ENCODE measurements around the gene NRG3. TPM values are rescaled to one million over a fixed set of nuclear protein-coding genes. Genes with fewer than 3 reads are reported as not detected.

The NRG3 gene
- total RNA-seq, 1 donor from 2014 or later: not detected

DNA sequence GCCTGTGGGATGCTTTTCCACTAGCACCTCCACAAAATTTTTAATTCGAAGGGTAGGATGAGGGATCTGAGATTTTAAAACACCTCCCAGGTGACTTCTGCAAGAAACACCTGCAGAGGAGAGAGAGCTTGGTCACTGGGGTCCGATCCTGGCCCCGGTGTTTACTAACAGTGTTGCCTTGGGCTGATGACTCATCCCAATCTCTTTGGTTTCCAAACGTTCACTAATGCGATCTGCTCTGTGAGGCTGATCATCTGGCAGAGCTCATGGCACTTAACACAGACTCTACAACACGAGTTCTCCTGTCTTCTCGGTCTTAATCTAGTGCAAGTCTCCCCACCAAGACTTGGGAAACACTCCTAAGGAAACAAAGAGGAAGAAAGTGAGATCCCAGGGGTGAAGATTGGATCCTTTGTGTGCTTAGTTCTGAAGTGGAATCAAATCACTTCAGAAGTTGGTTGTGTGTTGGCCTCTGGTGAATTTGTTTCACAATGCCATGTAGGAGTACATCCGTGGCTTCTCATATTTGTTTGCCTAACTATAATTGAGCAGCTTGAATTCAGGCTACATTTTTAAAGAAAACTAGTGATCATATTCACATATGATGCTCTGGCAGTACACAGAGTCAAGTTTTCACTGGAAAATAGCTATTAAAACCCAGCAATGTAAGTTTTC is 407.9 kb downstream of the NRG3 start:
- no peaks in the 10 kb centered on the region for H3K36me3 Mint-ChIP-seq (ENCODE audit: low read depth)
- TF ChIP-seq, protein P1, sequence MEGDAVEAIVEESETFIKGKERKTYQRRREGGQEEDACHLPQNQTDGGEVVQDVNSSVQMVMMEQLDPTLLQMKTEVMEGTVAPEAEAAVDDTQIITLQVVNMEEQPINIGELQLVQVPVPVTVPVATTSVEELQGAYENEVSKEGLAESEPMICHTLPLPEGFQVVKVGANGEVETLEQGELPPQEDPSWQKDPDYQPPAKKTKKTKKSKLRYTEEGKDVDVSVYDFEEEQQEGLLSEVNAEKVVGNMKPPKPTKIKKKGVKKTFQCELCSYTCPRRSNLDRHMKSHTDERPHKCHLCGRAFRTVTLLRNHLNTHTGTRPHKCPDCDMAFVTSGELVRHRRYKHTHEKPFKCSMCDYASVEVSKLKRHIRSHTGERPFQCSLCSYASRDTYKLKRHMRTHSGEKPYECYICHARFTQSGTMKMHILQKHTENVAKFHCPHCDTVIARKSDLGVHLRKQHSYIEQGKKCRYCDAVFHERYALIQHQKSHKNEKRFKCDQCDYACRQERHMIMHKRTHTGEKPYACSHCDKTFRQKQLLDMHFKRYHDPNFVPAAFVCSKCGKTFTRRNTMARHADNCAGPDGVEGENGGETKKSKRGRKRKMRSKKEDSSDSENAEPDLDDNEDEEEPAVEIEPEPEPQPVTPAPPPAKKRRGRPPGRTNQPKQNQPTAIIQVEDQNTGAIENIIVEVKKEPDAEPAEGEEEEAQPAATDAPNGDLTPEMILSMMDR (IDR thresholded peaks at IDR 0.05): no peak
- H3K9me3 Mint-ChIP-seq (ENCODE audit: low read depth): peaks cover 2% of the 10 kb centered on the region
- H3K4me1 Mint-ChIP-seq (ENCODE audit: low read depth): no peaks in the 10 kb centered on the region
- no peak for DNase-seq (ENCODE audit: low spot score)
- no peak overlapping the region for H3K4me3 Mint-ChIP-seq (ENCODE audit: unreplicated experiment)
- H3K27me3 Mint-ChIP-seq (ENCODE audit: low read depth): no peaks in the 10 kb centered on the region
- no peak overlapping the region for H3K27ac Mint-ChIP-seq (ENCODE audit: unreplicated experiment)

- Mint-ChIP-seq H3K27me3 (ENCODE audit: low read depth) (no peaks in the 10 kb centered on the region), H3K27ac (ENCODE audit: unreplicated experiment) (no peak overlapping the region), H3K4me3 (ENCODE audit: unreplicated experiment) (no peak overlapping the region), H3K36me3 (ENCODE audit: low read depth) (no peaks in the 10 kb centered on the region), H3K9me3 (ENCODE audit: low read depth) (peaks cover 2% of the 10 kb centered on the region), H3K4me1 (ENCODE audit: low read depth) (no peaks in the 10 kb centered on the region)
- TF ChIP-seq, protein P1 (IDR thresholded peaks at IDR 0.05): no peak
- DNase-seq (ENCODE audit: low spot score): no peak
Observed at GRCh38 chr10:82284180-82284579, 409.2 kb downstream of the NRG3 start.

DNA sequence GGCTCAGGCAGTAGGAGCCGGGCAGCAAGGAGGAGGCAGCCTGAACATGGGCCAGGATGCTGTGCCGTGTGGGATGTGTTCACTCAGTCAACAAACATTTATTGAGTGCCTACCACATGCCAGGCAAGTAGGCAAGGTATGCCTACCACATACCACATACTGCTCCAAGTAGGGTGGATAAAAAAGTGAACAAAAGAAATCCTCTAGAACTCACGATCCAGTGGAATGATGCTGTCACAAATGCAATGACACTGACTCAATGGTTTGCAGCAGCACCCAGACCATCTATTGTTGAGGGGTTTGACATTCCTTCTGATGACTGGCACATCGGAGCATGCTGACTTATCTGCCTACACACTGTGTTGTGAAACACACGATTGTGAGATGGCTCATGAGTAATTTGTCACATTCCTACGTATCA is 413.5 kb downstream of the NRG3 start:
- Mint-ChIP-seq H3K27ac (ENCODE audit: unreplicated experiment) (no peak overlapping the region), H3K27me3 (ENCODE audit: low read depth) (no peaks in the 10 kb centered on the region), H3K4me3 (ENCODE audit: unreplicated experiment) (no peak overlapping the region), H3K36me3 (ENCODE audit: low read depth) (no peaks in the 10 kb centered on the region), H3K4me1 (ENCODE audit: low read depth) (no peaks in the 10 kb centered on the region), H3K9me3 (ENCODE audit: low read depth) (peaks cover 7% of the 10 kb centered on the region)
- no peak for DNase-seq (ENCODE audit: low spot score)
- TF ChIP-seq, protein P1 (IDR thresholded peaks at IDR 0.05): no peak

DNA sequence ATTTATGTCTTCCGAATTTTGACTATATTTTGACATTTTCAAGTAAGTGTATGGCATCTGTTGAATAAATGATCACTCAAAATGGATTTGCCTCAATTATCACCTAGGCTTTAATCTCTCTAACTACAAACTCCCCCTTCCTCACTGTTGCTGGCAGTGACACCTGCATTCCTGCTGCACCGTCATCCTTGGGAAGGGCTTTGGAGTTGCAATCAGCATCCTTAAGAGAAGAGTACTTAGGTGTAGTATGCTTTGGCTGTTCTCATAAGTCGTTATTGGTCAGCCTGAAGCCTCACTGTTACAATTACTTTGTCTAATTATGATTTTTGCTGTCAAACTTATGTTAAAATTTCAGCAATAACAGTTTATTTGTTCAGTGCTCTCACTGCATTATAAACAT is 415.0 kb downstream of the NRG3 start:
- Mint-ChIP-seq H3K4me3 (ENCODE audit: unreplicated experiment) (no peak overlapping the region), H3K27me3 (ENCODE audit: low read depth) (no peaks in the 10 kb centered on the region), H3K4me1 (ENCODE audit: low read depth) (no peaks in the 10 kb centered on the region), H3K27ac (ENCODE audit: unreplicated experiment) (no peak overlapping the region), H3K9me3 (ENCODE audit: low read depth) (peaks cover 7% of the 10 kb centered on the region), H3K36me3 (ENCODE audit: low read depth) (no peaks in the 10 kb centered on the region)
- DNase-seq (ENCODE audit: low spot score): no peak
- TF ChIP-seq, protein P1 (IDR thresholded peaks at IDR 0.05): no peak

DNA sequence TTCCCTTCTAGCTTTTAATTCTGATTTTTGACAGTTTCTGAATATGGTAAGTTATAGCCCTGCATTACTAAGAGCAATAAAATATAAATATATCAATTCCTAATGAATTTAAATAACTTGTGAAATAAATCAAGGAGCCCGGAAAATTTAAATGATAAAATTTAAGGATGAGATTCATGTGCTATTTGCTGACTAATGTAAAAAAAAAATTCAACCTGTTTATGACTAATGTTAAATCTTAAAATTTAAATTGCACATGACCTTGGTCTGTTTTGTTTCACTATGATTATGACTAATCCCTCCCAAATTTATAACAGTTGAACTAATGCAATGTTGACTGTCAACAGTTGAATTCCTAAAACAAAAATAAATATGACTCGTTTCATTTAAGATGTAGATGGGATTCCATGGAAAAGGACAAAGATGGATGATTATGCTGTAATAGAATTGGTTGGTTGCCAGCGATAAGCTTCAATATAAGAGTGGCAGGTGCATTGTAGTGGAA is 419.9 kb downstream of the NRG3 start:
- TF ChIP-seq, protein P1 (IDR thresholded peaks at IDR 0.05): no peak
- Mint-ChIP-seq H3K27ac (ENCODE audit: unreplicated experiment) (no peak overlapping the region), H3K4me3 (ENCODE audit: unreplicated experiment) (no peak overlapping the region), H3K9me3 (ENCODE audit: low read depth) (peaks cover 17% of the 10 kb centered on the region), H3K4me1 (ENCODE audit: low read depth) (no peaks in the 10 kb centered on the region), H3K36me3 (ENCODE audit: low read depth) (no peaks in the 10 kb centered on the region), H3K27me3 (ENCODE audit: low read depth) (no peaks in the 10 kb centered on the region)
- DNase-seq (ENCODE audit: low spot score): no peak
